Measurements from ENCODE around the gene NFATC2.
"Not testable (repeated sequence)": the region's sequence is repeated elsewhere in the genome, so short reads cannot be mapped to it uniquely, and the experiment has no call there.

Gene NFATC2

DNA sequence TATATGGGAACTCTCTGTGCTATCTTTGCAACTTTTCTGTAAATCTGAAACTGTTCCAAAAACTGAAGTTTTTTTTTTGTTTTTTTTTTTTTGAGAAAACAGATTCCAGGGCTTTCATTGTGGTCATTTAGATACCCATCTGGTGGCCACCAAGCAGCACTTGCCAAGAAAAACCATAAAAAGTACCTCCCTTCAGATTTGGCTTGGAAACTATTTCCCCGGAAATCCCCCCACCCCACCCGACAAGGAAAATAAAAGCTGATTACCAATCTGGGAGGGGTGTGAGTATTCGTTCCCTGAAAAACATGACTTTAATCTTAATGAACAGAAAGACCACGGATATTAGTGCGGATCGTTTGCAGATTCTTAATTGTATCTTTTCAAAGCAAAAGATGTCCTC, 1.9 kb downstream of the NFATC2 start:
- no peak for DNase-seq (ENCODE audit: low read depth in 1 of 2, low spot score in 1 of 2)

DNA sequence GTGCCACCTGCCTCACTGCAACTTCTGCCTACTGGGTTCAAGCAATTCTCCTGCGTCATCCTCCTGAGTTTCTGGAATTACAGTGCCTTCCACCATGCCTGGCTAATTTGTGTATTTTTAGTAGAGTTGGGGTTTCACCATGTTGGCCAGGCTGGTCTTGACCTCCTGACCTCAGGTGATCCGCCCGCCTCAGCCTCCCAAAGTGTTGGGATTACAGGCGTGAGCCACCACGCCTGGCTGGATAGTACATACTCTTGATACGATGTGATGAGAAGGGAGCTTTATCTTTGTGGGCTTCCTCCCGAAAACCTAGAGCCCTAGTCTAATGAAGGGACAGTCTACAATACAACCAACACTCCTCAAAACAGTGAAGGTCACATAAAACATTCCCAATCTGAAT, 2.4 kb downstream of the NFATC2 start:
- DNase-seq (ENCODE audit: low read depth in 1 of 2, low spot score in 1 of 2), result not testable (repeated sequence)

DNA sequence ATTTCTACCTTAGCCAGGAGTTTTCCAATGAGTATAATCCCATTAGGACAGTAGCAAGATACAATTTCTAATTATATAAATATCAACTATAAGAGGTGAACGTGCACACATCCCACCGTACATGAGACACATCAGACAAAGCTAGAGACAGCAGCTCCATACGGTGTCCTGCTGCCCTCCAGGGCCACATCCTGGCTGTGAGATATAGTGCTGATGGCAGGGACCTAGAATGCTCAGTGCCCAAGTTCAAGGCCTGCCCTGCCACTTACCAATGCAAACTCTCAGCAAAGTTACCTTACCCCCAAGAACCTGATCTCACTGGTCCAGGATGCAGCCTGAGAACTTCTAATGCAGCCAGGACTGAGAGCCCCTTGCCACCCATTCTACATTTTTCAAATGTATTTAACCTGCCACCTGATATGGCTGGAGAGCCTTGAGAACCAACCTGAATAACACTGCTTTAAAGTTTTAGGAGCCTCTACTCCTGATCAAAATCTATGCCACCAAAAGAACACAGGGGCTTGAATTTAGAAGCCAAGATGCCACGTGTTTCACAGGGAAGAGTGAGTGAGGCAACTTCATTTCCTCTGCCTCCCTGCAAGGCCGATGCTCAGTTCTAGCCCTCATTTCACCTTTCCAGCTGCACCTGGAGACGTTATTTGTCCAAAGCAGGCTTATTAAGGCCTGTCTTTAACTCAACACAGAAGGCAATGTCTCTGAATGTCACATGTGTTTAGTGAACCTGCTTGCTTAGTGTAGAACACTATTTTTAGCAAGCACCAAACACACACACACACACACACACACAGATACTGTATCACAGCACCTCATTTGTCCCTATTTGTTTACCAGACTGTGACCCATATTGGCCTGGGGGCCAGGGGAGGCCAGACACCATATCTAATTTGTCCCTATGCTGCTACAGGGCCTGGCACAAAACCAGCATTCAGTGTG, 6.1 kb downstream of the NFATC2 start:
- DNase-seq (ENCODE audit: low read depth in 1 of 2, low spot score in 1 of 2), result no peak

DNA sequence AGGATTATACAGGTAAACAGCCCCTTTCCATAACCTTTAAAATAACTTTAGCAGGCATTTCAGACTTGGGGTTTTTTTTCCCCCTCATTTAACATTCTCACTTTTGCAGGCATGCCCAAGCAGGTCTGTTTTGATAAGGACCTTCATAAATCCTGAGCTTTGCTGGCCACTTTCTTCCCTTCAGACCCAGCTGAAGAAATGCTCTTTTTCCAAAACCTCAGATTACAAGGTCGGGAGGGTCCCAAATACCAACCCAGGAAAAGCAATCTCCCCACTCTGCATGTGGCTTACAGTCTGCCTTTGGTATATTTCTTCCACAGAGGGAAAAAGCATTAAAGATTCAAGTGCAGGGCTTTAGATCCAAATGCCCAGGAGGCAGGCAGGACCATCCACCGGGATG, 6.8 kb downstream of the NFATC2 start:
- no peak for DNase-seq (ENCODE audit: low read depth in 1 of 2, low spot score in 1 of 2)

DNA sequence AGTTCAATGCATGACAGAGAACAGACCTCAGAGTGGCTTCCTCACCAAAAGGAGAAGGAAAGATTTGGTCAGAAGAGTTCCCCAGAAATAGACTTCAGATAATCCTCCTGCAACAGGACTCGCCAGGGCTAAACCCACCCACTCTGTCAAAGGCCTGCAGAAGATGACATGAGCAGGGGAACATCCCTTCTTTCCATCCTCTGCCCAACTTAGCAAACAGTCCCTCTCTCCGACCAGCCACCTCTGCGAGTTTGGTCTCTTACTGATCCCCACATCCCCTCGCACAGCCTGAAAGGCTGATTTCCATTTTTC, 7.5 kb downstream of the NFATC2 start:
- no peak for DNase-seq (ENCODE audit: low read depth in 1 of 2, low spot score in 1 of 2)

DNA sequence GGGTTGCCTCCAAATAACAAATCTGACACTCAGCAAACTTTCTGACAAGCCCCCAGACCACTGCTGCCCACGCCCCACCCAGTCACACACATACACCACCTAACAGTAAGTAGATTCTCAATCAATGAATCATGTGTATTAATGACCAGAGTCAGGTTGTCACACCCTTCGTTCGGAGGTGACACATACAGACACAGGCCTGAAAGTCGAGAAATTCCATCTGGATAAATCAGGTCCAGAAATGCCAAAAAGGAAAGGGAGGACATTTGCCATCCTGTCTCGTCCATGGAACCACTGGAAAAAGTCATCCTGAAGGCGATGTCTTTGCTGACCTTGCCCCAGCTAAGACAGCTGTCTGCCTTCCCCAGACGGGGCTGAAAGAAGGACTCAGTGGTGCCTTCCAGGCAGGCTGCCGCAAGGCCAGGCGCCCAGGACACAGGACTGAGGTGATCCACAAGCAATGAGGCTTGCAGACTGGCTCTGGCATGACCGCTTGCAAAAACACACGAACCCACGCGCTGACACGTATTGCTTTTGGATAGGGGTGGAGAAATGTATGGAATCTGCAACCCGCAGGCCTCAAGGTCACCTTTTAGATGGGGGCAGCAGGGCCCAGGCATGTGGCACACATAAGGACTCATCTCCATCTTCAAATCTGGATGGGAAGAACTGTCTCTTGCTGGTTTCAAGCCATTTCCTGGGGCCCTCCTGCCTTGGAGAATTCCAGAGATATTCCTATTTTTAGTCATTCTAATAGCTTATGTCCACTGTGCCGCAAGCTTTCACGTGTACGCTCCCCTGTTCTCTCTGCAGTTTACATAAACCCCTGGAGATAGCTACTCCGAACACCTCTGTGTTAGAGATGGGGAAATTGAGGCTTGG, 9.0 kb downstream of the NFATC2 start:
- DNase-seq (ENCODE audit: low read depth in 1 of 2, low spot score in 1 of 2), result no peak

DNA sequence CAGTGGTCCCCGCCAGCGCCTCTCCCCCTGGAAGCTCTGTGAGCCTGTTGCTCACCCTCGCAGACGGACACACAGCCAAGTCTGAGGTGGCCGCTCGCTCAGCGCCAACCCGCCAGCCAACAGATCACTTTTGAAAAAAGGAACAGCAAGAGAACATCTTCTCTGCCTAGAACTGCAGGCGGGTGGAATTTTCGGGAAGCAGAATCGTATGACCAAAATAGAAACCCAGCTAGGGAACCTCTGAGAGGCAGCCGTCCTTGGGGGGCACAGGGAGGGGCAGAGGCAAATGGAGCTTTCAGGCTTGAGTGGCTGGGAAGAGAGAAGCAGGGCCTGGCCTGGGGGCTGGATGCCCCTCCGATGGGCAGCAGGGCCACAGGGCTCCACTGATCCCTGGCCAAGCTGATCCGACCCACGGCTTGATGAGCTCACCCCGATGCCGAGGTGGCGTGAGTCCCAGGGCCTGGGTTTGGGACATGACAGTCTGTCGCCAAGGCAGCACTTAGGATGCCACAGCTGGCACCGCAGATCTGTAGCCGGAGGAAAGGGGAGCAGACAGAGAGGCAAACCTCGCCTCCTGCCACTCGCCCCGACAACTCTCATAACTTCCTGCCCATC, 9.8 kb downstream of the NFATC2 start:
- DNase-seq (ENCODE audit: low read depth in 1 of 2, low spot score in 1 of 2), result no peak

DNA sequence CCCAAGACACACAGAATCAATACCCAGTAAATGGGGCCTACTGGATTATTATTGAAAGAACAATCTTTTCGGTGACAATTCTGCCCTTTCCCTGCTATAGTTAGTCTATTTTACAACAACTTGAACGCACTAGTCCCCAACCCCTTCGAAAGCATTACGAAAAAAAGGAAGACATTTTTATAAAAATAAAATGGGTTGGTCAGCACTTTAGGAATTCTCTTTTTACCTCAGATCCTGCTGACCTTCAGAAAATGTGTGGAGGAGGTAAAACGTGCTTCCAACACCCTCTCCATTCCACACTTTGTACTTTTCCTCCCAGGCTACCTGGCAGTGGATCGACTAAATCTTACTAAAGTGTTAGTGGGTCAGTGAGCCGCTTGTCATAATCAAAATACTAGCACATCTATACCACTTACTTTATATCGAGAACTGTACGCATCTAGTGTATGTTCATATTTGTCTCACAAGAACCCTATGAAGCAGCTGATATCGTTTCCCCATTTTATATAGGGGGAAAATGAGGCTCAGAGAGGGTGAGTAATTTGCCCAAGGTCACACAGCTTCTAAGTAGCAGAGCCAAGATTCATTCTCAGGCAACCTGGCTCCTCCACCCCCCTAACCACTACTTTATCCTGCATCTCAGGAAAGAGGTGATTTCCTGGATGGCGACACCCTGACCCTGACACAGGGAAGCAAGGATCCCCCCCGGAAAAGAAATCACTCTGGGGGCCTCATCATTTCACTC, 10.6 kb downstream of the NFATC2 start:
- DNase-seq (ENCODE audit: low read depth in 1 of 2, low spot score in 1 of 2), result no peak

DNA sequence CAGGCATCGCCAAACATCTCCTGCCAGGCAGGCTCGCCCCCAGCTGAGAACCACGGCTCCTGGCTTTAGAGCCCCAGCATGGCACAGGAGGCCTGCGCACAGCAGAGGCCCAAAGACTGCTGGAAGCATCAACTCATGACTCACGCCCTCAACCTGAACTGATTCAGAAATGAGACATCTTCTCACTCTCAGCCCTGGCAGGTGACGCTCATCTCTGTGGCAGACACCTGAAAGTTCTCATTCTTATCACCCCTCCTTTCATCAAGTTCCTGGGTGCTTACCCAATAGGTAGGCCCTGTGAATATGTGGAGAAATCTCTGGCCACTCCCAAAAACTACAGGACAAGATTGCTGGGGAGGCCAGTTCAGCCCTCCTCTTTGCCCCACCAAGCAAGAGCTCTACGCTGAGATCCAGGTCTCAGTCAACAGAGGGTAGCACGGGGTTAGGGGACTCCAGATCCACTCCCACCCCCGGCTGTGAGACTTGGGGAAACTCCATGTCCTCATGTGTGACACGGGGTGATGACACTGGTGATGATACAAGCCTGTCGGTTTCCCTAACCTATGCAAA, 11.3 kb downstream of the NFATC2 start:
- peak; percentile 72 to 85 for DNase-seq (ENCODE audit: low read depth in 1 of 2, low spot score in 1 of 2)

DNA sequence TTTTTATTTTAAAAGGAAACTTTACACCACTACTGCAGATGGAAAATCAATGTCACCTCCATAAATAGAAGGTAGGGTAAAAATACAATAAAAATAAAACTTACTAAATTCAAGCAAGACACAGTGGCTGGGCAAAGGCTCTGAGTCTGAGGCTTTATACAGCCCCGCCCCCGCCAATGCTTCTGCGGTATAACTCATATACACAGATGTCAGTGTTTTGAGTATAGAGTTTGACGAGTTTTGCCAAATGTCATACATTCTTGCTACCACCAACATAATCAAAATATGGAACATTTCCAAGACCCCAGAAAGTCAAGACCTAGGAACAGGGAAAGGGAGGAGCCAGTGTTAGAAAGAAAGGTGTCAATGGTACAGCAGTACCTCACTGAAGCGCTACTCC, 12.8 kb downstream of the NFATC2 start:
- peak; percentile 50 to 73 for DNase-seq (ENCODE audit: low read depth in 1 of 2, low spot score in 1 of 2)

DNA sequence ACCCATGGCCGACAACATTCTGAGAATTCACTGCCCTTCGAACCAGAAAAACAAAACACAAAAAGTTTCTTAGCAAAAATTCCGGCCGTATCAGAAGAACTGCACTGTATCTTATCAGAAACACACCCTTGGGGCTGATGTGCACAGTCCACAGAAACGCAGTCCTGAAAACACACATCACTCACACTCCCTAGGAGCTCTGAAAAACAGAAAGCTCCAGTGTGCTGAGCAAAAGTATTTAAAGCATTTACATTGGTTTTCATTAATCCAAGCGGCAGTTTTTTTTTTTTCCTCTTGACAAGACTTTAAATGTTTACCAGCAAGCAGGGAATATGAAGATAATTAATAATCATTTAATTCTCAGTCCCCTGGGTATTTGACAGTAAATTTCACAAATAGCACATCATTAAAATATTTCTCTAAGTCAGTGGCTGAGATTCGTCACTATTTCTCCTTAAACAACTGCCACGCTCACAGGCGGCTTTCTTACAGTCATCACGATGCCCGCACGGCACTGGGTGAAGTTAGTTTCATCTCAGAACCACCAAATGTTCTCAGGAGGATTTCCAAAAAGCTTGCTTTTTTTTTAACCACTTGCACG, 13.3 kb downstream of the NFATC2 start:
- DNase-seq (ENCODE audit: low read depth in 1 of 2, low spot score in 1 of 2), result peak in 1 of 2 donors; percentile 47

DNA sequence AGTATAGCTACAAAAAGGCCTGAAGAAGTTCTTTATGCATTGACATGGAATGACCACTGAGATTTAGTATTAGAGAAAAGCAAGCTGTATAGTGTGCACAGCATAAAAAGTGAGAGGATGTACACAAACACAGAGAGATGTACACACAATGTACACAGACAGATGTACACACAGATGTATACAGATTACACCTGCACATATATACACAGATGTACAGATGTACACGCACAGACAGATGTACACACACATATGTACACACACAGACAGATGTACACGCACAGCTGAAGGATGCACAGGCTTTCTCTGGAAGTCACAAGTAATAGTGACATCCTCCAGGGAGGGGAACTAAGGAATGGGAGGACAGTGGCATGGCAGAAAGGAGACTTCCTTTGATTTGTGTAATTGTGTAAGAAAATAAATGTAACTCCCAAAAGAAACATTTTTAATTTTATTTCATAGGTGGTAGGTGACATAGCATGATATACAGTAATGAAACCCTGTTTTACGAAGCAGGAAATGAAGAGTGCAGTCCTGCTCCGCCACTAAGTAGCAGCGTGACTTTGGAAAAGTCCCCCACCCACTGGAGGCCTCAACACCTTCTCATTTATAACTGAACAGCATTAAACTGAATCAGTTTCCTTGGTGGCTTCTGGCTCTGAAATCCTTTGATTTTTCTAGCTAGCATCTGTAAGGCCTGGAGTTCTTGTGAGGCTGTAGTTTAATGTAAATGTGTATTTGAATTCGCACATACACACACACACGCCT, 14.1 kb downstream of the NFATC2 start:
- DNase-seq (ENCODE audit: low read depth in 1 of 2, low spot score in 1 of 2), result peak in 1 of 2 donors; percentile 73

DNA sequence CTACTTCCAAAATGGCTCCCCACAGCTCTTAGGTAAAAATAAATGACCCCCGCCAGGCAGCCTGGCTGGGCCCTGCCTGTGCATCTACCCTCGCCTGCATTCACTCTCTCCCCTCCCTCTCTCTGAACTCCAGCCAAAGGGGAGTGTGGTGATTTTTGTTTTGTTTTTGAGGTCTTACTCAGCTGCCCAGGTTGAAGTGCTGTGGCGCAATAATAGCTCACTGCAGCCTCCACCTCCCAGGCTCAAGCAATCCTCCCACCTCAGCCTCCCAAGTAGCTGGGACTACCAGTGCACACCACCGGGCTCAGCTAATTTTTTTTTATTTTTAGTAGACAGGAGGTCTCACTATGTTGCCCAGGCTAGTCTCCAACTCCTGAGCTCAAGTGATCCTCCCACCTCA, 15.8 kb downstream of the NFATC2 start:
- no peak for DNase-seq (ENCODE audit: low read depth in 1 of 2, low spot score in 1 of 2)

DNA sequence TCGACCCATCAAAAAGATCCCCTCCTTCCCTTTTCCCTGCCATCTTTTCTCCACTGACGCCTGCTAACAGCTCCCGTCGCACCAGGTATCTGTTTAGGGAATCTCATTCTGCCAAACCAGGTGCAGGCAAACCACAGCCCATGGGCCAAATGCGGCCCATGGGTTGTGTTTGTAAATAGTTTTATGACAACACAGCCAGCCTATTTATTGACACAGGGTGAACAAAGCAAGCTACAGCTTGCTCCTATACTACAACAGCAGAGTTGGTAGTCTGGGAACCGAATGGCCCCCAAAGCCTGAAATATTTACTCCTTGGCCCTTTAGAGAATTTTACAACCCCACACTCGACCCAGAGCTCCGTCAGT, 16.4 kb downstream of the NFATC2 start:
- DNase-seq (ENCODE audit: low read depth in 1 of 2, low spot score in 1 of 2), result no peak

DNA sequence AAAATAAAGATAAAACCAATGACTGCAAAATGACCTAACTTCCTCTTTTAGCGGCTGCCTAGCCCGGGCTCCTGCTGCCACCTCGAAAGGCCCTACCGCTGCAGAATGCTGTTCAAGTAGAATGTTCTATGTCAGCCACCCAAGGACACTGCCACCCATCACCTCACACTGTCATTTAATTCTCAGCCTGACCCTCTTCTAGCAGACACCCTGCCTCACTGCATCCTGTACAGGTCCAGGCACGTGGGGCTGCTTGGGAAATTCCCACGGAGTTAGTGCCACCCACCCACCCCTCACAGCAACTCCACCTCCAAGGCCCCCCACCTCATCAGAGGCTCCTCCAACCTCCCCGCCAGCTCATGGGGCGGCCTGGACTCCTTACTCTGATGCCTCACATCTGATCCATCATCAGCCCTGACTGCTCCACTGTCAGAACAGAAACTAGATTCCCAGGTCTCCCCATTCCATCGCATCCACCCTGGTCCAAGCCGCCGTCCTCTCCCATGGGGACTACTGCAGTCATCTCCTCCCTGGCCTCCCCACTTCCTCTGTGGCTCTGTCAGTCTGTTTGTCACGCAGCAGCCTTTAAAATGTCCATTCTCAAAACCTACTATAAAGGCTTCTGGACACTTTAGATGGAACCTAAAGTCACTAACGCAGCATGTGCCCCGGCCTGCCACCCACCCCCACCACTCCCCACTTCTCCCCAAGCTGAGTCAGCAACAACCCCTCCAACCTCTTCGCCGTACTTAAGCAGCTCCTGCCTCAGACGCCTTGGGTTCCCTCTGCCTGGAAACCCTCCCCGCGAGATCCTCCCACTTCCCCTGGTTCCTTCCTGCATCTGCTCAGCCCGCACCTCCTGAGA, 17.0 kb downstream of the NFATC2 start:
- peak in 1 of 2 donors; percentile 49 for DNase-seq (ENCODE audit: low read depth in 1 of 2, low spot score in 1 of 2)

DNA sequence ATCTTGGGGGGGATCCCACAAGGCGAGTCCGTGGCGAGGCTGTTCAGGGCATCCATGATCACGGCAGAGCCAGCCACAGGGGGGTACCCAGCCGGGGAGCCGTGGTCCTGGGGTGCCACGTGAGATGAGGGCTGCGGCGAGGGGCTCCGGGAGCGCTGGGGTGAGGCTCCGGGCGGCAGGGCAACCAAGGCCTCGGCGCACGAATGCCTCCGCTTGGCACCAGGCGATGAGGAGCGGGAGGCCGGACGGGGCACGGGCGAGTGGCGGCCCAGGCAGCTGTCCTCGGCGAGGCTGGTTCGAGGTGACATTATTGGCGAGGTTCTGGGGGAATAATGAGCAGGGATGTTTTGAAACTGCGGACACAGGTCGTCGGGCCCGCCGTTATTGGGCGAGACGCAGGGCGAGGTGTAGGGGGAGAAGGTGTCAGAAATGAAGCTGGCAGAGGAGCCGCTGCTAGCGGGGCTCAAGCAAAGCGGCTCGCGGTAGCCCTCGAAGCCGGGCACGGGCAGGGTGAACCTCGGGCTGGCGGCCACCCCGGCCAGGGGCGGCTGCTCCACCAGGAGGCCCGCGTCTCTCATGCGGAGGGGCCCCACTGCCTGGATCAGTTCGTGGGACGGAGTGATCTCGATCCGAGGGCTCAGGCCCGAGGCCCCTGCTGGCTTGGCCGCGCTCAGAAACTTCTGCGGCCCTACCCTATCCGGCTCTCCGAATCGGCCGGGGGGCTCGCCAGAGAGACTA, 19.1 kb downstream of the NFATC2 start:
- no peak for DNase-seq (ENCODE audit: low read depth in 1 of 2, low spot score in 1 of 2)

DNA sequence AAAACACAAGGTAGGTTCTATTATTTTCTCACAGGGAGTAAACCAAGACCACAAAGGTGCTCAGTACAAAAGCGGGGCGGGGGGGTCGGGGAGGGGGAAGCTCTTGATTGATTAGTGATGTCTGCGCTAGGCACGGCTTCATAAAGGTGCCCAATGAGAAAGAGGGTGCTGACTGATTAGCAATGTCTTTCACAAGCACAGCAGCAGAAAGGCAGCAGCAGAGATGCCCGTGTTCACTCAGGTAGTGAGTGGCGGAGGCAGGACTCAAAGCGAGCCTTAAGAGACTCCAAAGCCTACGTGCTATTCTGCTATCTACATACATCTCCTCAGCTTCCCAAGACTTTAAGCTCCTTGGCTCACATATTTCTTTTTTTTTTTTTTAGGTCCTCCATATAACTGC, 20.3 kb downstream of the NFATC2 start:
- DNase-seq (ENCODE audit: low read depth in 1 of 2, low spot score in 1 of 2), result no peak

DNA sequence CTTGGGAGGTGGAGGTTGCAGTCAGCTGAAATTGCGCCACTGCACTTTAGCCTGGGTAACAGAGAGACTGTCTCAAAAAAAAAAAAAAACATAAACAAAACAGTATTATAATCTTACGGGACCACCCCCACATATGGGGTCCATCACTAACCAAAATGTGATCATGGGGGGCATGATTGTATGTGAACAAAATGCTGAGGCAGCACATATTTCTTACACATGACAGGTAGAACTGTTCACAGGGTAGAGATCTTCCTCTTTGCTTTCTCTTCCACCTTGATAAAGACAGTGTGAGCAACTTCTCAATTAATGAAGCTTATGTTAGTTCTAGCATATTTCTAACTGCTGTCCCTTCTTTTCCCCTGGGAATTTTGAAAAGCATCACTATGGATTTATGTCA, 24.7 kb downstream of the NFATC2 start:
- no peak for DNase-seq (ENCODE audit: low read depth in 1 of 2, low spot score in 1 of 2)

Data from activated CD4-positive, alpha-beta T cell treated with anti-CD3 and anti-CD28 coated beads, Interleukin-2, amount 50 U/mL, for 24 hours (primary cell).